Urinary bladder (tissue), 4 donors: ENCODE results near the gene THBS4. TPM values are rescaled to one million over a fixed set of nuclear protein-coding genes. Genes with fewer than 3 reads are reported as not detected.

Experiments
- DNase-seq: peaks from one replicate; pipeline ENCODE4 v3.0.0-alpha.2; 2015; ENCODE audit errors: extremely low spot score
- H3K27ac ChIP-seq: one replicate; pipeline ENCODE4 v1.5.1; 2013; ENCODE audit warnings: low read depth, mild to moderate bottlenecking, moderate library complexity
- H3K36me3 ChIP-seq: one replicate; pipeline ENCODE4 v1.6.1; 2013; ENCODE audit warnings: mild to moderate bottlenecking, moderate library complexity; ENCODE audit not compliant: insufficient read depth
- H3K4me1 ChIP-seq: one replicate; pipeline ENCODE4 v1.6.1; 2013; ENCODE audit warnings: mild to moderate bottlenecking, moderate library complexity; ENCODE audit not compliant: insufficient read depth
- H3K4me3 ChIP-seq: one replicate; pipeline ENCODE4 v1.5.1; 2013; ENCODE audit warnings: low read depth, low read length
- WGBS: extraction: QIAGEN DNeasy Blood & Tissue Kit; methylation state at CpG from one replicate; pipeline ENCODE4 v1.1.7; 2013; 5-methylcytosine and 5-hydroxymethylcytosine counted together
- polyA plus RNA-seq: library from polyadenylated mRNA; stranded (reverse); fragments of 200-250 nt; gene quantifications from one replicate; pipeline ENCODE4 v1.2.3, GENCODE V29; 2013
- total RNA-seq: library from RNA; depleted of rRNA; stranded (reverse); fragments of >200 nt; gene quantifications from one replicate; pipeline ENCODE4 v1.2.3, GENCODE V29; 2014
- donor health status: healthy with polysubstance abuse.
- donor health status: healthy.

Gene THBS4
- total and polyA plus RNA-seq, 2 donors: 2.8 to 3.9 TPM

DNA sequence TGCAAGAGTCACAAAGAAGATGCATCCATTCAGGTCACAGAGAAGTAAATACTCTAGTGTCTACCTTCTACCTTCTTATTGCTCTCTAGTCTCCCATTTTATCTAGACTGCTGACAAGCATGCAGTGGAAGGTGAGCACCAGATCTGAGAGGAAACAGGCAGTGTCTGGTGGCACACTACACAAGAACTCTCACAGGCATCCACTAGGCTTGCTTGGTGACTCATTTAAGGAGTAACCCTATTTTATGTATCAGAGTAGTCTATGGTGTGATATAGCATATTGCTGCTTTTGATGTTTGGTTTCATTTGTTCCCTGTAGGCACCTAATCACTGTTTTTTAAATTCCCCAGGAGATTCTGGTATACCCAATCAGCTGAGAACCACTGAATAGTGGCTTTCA, 1.6 kb upstream of the THBS4 start:
- Histone ChIP-seq H3K4me1 (no peaks in the 10 kb centered on the region), H3K27ac (no peak overlapping the region), H3K4me3 (no peak overlapping the region), H3K36me3 (no peaks in the 10 kb centered on the region)
- no peak for DNase-seq

DNA sequence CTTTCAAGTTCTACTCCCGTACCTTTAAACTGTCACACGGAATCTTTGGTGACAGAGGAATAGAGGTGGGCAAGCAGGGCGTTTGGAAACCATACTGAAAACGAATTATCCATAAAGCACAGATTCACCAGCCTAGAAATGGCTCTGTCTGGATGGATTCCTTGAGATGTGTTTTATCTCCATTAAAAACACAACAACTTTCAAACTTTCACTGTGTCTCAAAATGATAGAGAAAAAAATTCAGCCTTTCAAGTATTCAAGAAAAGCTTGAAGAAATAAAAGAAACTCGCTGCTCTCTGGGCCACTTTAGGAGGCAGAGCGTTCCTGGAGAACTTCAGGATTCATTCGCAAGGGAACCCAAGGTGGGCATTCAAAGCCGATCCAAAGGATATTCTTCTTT, 589 bp upstream of the THBS4 start:
- DNase-seq: no peak
- no peaks in the 10 kb centered on the region for H3K36me3 ChIP-seq
- 22% methylated on average over 8 of the region's 8 CpGs for WGBS
- no peak overlapping the region for H3K4me3 ChIP-seq
- H3K27ac ChIP-seq: no peak overlapping the region
- no peaks in the 10 kb centered on the region for H3K4me1 ChIP-seq

- Histone ChIP-seq H3K27ac (no peak overlapping the region), H3K4me1 (no peaks in the 10 kb centered on the region), H3K36me3 (no peaks in the 10 kb centered on the region), H3K4me3 (no peak overlapping the region)
- 64% methylated on average over 7 of the region's 7 CpGs for WGBS
- DNase-seq: no peak
These were observed 691 bp downstream of the THBS4 start for GRCh38 chr5:80035839-80036238.

GRCh38 chr5:80036615-80037014, 1.5 kb downstream of the THBS4 start:
- 75% methylated on average over 5 of the region's 5 CpGs for WGBS
- no peak for DNase-seq

DNA sequence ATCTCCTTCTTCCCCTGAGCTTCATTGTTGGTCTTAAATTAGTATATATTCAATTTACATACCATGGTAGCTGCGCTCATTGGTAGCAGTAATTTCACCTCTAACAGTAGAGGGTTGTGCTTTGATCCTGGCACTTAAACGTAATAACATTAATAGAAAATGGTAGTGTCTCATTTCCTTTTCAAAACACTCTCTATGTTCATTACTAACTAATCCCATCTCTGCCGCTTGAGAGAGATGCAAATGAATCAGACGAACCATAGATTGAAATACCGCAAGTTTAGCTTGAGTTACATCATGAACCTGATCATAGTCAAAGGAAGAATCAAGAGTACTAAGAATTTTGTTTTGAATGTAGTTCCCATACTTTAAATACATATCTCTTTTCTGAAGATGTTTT, 2.2 kb downstream of the THBS4 start:
- DNase-seq: no peak

More at GRCh38 chr5:80036615-80037014, 1.5 kb downstream of the THBS4 start:
- Histone ChIP-seq H3K4me1 (no peaks in the 10 kb centered on the region), H3K36me3 (no peaks in the 10 kb centered on the region), H3K4me3 (no peak overlapping the region), H3K27ac (no peak overlapping the region)

DNA sequence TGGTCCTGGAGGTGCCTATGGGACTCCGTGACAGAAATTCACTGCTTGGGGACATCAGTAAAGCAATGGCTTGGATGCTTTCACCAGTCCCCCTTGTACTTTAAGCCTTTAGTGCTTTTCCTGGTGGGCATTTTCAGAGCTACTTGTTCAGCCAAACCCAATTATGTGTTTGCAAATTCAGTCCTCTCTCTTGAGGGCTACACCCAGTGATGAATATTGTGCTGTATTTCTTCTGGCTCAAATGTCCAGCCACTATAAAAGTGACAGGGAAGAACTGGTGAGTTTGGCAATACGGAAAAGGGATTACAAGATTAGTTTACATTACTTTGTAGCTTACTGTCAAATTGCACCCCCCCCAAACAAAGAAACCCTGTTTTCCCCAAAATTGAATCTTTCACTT, 4.5 kb downstream of the THBS4 start:
- WGBS: 56% methylated on average over 2 of the region's 2 CpGs
- Histone ChIP-seq H3K27ac (no peak overlapping the region), H3K36me3 (no peaks in the 10 kb centered on the region), H3K4me3 (no peak overlapping the region), H3K4me1 (no peaks in the 10 kb centered on the region)
- no peak for DNase-seq

More for the DNA sequence above, 2.2 kb downstream of the THBS4 start:
- WGBS: 80% methylated on average over 5 of the region's 5 CpGs
- Histone ChIP-seq H3K36me3 (no peaks in the 10 kb centered on the region), H3K27ac (no peak overlapping the region), H3K4me3 (no peak overlapping the region), H3K4me1 (no peaks in the 10 kb centered on the region)

- 43% methylated on average over 4 of the region's 4 CpGs for WGBS
- Histone ChIP-seq H3K36me3 (no peaks in the 10 kb centered on the region), H3K27ac (no peak overlapping the region), H3K4me3 (no peak overlapping the region), H3K4me1 (no peaks in the 10 kb centered on the region)
- DNase-seq: no peak
These were observed 6.4 kb downstream of the THBS4 start for GRCh38 chr5:80041527-80041926.

DNA sequence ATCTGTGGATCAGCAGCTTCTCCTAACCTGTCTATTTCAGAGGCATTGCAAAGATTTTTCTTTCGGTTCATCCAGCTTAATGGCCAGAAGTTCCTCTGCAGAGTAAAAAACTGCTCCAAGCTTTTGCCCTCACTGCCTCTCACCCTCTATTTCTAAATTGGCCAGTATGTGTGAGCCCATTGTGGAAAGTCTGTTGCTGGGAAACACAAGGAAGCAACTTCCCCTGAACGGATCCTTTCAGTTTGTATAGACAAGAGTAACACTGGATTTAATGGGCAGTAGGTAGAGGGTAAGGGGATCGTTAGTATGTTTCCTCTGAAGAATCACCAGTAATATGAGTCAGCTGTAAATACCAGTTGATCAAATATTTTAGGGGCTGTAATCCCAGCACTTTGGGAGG, 7.2 kb downstream of the THBS4 start:
- no peaks in the 10 kb centered on the region for H3K36me3 ChIP-seq
- no peaks in the 10 kb centered on the region for H3K4me1 ChIP-seq
- no peak for DNase-seq
- no peak overlapping the region for H3K27ac ChIP-seq
- 35% methylated on average over 3 of the region's 3 CpGs for WGBS
- no peak overlapping the region for H3K4me3 ChIP-seq

DNA sequence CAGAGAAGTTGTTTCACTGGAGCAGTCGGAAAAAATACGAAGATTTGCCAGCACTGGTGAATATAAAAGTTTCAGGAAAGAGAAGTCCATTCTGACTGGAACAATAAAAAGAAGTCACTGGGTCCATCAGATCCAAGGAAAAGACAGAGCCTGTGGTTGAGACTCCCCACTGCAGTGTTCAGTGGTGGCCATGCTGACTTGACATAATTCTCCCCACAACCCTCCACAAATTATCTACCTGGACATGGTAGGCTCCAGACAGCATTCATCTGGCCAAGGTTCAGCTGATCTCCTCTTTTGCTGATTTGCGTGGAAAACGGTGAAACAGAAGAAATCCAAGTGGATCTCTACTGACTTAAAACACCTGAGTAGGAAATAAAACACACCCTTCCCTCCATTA, 8.0 kb downstream of the THBS4 start:
- DNase-seq: no peak
- WGBS: 79% methylated on average over 4 of the region's 4 CpGs
- no peak overlapping the region for H3K4me3 ChIP-seq
- no peak overlapping the region for H3K27ac ChIP-seq
- no peaks in the 10 kb centered on the region for H3K36me3 ChIP-seq
- H3K4me1 ChIP-seq: no peaks in the 10 kb centered on the region

- Histone ChIP-seq H3K36me3 (no peaks in the 10 kb centered on the region), H3K4me3 (no peak overlapping the region), H3K27ac (no peak overlapping the region), H3K4me1 (no peaks in the 10 kb centered on the region)
- DNase-seq: no peak
These were observed 13.1 kb downstream of the THBS4 start for GRCh38 chr5:80048084-80048780.

- no peak overlapping the region for H3K4me3 ChIP-seq
- no peak for DNase-seq
- H3K36me3 ChIP-seq: no peaks in the 10 kb centered on the region
- H3K27ac ChIP-seq: no peak overlapping the region
- WGBS: 83% methylated on average over 8 of the region's 8 CpGs
- H3K4me1 ChIP-seq: no peaks in the 10 kb centered on the region
These were observed 17.3 kb downstream of the THBS4 start for GRCh38 chr5:80052464-80052863.

- 87% methylated on average over 5 of the region's 5 CpGs for WGBS
- Histone ChIP-seq H3K4me3 (no peak overlapping the region), H3K36me3 (no peaks in the 10 kb centered on the region), H3K27ac (no peak overlapping the region), H3K4me1 (no peaks in the 10 kb centered on the region)
- no peak for DNase-seq
These were observed 19.5 kb downstream of the THBS4 start for GRCh38 chr5:80054682-80055081.

- WGBS: 52% methylated on average over 11 of the region's 11 CpGs
- DNase-seq: no peak
- H3K4me3 ChIP-seq: no peak overlapping the region
- H3K36me3 ChIP-seq: no peaks in the 10 kb centered on the region
- H3K27ac ChIP-seq: no peak overlapping the region
- H3K4me1 ChIP-seq: no peaks in the 10 kb centered on the region
These were observed 20.5 kb downstream of the THBS4 start for GRCh38 chr5:80055491-80056170.

DNA sequence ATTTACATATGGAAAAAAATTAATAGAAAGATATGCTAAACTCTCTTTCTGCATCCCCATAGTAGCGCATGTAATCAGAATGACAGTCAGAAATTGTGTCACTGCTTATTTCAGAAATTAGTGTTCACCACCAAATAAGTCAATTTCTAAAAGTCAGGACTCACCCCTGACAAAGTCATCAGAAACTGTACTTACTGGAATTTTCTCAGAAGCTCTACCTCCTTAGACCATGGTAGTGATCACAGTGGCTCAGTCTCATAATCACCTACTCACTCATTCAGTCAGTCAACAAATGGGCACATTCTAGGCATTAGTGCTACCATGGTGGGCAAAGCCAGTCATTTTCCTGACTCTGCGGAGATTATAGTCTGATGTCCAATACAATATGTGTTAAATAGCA, 22.0 kb downstream of the THBS4 start:
- Histone ChIP-seq H3K4me1 (no peaks in the 10 kb centered on the region), H3K27ac (no peak overlapping the region), H3K36me3 (no peaks in the 10 kb centered on the region), H3K4me3 (no peak overlapping the region)
- no peak for DNase-seq
- 95% methylated on average over 2 of the region's 2 CpGs for WGBS
